ENCODE measurements around the gene CORO1C.
"Not testable (repeated sequence)": the region's sequence is repeated elsewhere in the genome, so short reads cannot be mapped to it uniquely, and the experiment has no call there.

Gene CORO1C

DNA sequence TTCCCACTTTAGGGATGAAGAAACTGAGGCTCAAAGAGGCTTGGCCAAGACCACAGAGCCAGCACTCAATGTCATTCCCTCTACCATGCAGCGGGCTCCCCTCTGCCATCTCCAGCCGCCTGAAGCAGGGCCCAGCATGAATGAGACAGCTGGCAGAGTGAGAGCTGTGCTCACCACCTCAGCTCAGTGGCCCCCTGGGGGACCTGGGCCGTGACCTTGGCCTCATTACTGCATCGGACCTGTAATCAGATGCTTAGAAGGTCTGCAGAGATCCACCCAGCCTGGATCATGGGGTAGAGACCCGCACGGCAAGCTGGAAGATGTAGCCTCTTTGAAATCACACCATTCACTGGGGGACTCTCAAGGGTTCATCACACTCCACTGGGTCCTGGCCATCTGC is 22.7 kb upstream of the CORO1C start:
- DNase-seq (ENCODE audit: low spot score): no peak

DNA sequence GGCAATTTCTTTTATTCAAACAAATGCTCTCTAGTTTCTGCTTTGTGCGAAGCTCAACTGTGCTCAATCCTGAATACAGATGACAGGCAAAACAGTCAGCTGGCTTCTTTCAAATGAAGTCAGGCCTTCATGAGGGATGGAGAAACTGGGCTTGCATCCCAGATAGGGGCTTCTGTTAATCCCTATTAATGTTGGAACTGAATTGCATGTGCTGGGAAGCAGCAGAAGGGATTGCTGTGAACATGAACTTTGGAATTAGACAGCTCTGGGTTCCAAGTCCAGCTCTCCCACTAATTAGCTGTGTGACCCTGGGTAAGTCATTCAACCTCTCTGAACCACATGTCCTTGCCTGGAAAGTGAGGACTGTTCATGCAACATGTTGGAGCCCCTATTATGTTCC is 21.1 kb upstream of the CORO1C start:
- no peak for DNase-seq (ENCODE audit: low spot score)

DNA sequence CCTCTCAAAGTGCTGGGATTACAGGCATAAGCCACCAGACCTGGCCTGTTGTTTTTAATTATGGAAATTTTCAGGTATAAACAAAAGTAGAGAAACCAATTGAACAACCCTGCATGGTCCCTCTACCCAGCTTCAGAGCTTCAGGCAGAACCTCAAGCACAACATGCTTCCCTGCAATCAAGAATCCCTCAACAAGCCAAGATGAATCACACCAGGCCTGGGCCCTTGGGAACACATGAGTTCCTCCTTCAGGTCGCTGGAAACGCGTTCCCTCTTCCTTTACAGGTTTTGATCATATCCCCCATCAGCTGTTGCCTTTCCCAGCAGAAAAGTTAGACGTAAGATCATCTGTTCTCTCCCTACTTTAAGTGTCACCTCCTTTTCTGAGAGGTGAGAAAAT is 20.5 kb upstream of the CORO1C start:
- DNase-seq (ENCODE audit: low spot score): no peak

DNA sequence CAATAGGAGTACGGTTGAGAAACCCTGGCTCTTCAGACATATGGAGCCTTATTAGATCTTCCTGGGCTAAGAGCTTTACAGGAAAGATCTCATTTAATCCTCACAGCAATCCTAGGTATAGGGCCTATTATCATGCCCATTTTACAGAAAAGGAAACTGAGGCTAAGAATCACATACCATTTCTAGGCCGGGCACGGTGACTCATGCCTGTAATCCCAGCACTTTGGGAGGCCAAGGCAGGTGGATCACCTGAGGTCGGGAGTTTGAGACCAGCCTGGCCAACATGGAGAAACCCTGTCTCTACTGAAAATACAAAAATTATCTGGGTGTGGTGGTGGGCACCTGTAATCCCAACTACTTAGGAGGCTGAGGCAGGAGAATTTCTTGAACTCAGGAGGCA is 19.7 kb upstream of the CORO1C start:
- not testable (repeated sequence) for DNase-seq (ENCODE audit: low spot score)

DNA sequence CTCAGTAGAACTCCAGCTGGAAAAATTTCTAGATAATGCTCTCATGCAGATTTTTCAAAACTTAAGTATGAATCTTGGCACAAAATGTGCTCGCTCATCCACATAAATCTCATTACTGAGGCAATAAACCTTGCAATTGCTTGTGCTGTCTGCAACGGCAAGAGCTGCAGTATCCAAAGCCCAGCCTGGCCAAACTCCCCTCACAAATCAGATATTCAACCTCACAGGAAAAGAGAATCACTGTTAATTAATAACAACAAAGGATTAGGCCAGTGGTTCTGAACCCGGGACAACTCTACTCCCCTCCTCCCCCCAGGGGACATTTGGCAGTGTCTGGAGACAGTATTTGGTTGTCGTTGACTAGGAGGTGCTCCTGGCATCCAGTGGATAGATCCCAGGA is 19.2 kb upstream of the CORO1C start:
- DNase-seq (ENCODE audit: low spot score): no peak

DNA sequence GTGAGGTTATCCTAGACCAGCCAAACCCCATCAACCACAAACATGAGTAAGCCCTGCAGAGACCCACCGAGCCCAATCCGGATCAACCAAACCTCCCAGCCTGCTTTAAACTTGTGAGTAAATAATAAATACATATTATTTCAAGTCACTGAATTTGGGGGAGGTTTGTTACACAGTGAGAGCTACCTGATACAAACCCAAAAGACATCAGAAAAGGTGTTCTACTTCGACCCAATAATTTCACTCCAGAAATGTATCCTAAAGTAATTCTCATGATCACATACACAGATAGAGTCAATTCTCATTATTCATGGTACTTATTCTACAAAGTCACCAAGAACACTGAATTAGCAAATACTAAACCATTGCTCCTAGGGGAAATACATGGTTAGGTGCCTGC is 16.2 kb upstream of the CORO1C start:
- no peak for DNase-seq (ENCODE audit: low spot score)

DNA sequence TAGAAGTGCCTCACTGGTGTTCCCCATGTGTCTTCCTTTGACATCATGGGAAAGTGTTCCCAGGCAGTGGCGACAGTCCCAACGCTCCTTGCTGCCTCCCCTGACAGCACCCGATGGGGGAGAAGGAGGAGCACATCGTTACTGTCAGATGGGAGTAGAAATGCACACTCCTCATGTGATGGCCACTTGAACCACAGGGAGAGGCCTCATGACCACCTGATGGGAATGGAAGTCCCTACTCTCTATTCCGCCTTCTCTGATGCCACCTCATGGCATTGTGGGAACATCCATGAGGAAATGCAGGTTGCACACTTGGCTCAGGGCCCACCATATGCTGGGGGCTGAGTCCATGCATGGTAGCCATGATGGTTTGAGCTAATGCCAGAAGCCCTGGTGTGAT is 14.3 kb upstream of the CORO1C start:
- DNase-seq (ENCODE audit: low spot score): no peak

DNA sequence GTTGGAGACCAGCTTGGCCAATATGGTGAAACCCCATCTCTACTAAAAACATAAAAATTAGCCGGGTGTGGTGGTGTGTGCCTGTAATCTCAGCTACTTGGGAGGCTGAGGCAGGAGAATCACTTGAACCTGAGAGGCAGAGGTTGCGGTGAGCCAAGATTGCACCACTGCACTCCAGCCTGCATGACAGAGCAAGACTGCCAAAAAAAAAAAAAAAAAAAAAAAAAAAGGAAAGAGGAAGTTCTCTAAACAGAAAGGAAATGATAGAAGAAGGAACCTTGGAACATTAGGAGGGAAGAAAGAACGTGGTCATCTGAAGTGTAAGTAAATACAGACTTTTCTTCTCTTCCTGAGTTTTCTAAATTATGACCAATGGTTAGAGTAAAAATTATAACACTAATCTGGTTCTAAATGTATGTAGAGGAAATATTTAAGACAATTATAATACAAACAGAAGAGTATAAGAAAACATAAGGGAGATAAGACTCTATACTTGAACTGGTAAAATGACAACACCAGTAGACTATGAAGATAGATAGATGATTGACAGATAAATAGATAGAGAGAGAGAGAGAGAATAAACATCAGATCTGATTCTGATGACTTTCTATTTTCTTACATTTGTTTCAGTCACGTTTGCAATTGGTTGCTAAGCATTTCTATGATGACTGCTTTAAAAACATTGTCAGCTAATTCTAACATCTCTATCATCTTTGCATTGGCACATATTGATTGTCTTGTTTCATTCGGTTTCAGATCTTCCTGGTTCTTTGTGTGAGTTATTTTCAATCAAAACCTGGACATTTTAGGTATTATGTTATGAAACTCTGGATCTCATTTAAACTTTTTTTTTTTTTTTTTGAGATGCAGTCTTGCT is 12.9 kb upstream of the CORO1C start:
- DNase-seq (ENCODE audit: low spot score): no peak

DNA sequence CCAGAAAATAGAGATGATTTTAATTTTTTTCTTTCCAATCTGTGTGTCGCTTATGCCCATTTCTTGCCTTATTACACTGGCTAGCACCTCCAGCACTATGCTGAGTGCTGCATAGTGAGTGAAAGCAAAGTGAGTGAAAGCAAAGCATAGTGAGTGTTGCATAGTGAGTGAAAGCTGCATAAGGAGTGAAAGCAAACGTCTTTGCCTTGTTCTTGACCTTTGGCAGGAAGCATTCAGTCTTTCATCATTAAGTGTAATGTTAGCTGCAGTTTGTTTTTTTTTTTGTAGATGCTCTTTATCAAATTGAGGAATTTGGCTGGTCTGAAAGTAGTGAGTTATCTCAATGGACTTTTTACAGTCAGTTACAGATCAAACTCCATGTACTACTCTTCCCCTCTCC is 6.9 kb upstream of the CORO1C start:
- no peak for DNase-seq (ENCODE audit: low spot score)

DNA sequence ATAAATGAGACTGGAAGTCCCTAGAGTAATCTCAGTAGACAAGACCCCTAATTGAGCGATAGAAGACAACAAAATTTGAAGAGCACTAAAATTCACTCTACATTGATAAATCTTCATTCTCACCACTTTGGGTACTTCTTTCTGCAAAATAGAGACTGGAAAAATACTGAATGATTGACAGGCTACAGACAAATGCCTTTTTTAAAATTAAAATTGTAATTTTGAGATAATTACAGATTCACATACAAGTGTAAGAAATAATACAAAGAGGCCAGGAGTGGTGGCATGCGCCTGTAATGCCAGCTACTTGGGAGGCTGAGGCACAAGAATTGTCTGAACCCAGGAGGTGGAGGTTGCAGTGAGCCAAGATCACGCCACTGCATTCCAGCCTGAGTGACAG is 4.5 kb upstream of the CORO1C start:
- DNase-seq (ENCODE audit: low spot score): no peak

DNA sequence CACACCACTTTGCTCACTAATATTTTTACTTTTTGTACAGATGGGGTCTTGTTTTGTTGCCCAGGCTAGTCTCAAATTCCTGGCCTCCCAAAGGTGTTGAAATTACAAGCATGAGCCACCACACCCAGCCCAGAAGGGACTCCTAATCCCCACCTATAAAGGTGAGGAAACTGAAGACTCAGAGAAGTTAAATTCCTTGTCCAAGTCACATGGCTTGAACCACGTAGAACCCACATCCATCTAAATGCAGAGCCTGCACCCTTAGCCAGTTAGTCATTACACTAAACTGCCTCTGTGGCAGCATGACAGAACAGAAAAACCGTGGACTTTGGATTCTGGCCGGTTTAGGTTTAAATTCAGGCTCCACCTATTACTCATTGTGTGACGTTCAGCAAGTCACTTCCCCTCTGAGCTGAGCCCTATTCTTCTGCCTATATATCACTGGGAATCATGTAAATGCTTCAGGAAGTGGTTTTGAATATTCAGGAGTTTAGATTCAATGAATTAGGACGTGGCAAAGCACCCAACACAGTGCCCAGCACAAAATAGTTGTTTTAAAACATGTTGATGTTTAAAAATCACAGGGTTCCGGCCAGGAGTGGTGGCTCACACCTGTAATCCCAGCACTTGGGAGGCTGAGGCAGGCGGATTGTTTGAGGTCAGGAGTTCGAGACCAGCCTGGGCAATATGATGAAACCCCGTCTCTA is 3.0 kb upstream of the CORO1C start:
- DNase-seq (ENCODE audit: low spot score): peak; percentile 72

DNA sequence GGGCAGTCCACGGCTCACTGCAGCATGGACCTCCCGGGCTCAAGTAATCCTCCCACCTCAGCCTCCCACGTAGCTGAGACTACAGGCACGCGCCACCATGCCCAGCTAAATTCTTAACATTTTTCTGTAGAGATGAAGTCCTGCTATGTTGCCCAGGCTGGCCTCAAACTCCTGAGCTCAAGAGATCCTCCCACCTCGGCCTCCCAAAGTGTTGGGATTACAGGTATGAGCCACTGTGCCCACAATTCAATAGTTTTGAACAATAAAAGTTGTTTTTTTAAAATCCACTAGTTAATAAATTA is 1.9 kb upstream of the CORO1C start:
- not testable (repeated sequence) for DNase-seq (ENCODE audit: low spot score)

DNA sequence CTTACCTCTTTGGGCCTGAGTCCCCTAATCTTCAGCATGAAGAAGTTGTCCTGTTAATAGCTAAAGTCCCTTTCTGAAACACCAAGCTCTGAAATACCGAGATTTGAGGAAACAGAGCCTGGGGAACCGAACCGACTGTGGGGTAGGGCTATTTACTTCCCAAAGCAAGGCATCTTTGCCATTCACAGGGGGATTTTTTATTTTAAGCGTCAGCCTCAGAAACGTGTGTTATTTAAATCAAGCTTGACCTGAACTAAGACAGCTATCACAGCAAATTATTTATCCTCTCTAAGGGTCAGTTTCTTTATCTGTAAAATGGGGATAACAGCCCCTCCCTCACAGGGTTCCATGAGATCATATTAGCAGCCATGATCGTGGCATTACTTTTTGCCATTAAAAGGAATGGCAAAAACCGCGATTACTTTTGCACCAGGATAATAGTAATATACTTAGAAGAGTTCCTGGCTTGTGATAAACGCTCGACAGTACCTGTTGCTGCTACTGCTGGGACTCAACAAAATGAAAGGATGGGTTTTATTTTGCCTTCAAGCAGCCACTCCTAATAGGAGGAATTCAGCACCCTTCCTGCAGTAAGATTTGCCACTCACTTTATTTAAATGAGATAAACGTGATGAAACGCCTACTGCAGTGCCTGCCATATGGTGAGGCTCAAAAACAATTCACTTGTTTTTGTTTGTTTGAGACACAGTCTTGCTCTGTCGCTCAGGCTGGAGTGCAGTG is 1.3 kb upstream of the CORO1C start:
- no peak for DNase-seq (ENCODE audit: low spot score)

DNA sequence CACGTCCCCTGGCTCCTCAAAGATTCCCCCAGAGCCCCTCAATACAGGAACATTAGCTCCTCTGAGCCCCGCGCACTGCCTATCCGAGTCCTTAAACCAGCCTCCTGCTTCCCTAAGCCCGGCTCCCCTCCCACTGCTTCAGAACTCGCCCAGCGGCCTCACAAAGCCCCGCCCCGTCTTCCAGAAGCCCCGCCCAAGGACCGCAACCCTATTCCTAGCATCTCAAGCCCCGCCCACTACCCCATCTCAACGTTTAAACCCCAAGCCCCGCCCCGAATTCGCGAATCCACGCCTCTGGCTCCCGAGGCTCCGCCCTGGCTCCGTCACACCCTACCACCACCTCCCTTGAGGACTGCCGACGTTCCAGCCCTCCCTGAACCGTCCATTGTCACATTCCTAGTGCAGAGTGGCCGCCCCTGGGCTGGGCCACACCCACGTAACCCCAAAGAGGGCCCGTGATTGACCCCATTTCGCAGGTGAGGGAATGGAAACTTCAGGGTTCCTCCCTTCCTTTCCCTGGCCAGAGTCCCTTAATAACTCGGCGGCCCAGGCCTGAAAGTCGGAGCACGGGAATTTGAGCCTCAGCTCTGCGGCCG is 646 bp upstream of the CORO1C start:
- peak; percentile 89 for DNase-seq (ENCODE audit: low spot score)

DNA sequence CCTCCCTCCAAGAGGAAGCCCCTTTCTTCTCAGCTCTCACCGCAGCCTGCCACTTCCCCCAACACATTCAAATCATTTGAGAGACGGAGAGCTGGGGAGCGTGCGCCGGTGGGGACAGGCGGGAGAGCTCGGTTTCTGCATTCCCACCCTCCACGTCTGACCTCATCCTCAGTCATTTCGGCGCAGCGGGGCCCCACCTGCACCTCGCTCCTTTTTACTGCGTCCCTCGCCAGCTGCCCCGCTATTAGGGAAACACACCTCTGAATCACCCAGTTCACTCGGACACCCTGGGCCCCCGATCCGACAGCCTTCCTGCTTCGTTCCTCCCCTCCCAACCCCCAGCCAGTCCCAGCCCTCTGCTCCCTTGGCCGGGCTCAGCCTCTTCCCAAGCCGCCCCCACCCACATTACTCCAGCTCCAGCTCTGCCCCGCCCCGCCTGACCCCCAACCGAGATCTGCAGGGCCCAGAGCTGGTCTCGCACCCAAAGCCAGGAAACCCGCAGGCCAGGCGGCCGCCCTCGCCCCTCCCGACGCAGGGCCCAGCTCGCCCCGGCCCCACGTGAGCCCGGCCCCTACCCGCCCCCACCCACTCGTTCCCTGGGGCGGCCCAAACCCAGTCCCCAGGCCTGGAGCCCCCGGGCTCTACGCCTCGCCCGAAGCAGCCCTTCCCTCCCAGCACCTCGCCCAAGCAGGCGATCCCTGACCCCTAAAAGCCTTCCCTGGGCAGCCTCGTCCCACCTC is 783 bp downstream of the CORO1C start:
- peak; percentile 69 for DNase-seq (ENCODE audit: low spot score)

DNA sequence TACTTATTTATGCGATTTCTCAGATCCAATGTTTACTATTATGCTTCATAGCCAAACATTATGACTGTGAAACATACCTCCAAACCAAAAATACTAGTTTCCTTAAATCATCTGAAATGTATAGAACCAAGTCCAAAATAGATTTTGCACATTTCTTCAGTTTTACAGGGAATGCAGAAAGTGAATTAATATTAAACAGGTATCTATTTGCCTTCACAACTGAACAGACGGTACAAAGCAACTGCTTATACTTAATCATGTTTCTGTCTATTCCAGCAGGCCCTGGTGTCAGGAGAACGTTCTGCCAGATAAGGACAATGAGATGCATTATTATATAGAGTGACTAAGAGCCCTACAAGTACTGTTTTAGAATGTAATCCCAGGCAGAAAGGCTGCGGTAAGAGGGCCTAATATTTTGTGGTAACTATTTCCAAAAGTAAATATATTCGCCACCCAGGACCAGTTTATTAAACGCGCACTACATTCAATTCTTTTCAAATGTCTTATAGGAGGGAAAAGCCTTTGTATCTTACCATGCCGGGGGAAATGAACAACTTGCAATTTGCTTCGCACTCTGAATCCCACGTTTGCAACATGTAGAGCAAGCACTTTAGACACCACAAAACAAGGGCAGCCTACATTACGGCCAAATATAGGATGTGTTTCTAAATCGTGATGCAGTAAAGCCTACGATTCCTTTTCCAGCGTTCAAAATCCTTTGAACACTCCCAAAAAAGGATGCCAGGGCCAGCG is 1.5 kb downstream of the CORO1C start:
- peak; percentile 21 for DNase-seq (ENCODE audit: low spot score)

DNA sequence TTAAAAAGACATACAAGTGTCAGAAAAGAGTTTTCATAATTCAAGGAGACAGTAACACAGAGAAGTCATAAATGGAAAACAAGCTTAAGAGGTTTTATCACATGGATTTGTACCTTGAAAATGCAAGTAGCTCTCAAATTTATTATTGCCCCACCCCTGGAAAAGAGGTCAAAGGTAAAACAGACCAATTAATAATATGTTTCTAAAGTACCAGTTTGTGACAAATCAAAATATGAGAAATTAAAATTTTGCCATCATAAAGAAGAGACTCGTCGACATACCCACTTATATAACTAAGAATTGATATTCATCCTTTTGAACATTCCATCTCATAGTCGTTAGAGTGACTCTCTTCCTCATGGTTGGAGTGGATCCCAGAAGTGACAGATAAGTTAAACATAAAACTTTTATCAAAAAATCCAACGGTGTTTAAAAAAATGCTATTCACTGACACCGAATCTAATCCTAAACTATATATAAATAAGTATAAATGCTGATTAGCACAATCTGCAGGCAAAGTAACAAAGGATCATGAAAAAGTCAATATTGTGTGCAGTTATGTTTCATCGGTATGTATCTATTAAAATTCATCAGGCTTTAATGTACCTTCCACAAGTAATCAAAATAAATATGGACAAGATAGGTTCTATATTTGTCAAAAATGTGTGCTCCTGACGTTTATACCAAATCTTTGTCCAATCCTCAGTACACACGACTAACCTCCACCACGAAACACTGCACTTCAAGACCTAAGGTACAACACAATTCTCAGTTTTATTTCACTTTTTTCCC is 2.3 kb downstream of the CORO1C start:
- no peak for DNase-seq (ENCODE audit: low spot score)

DNA sequence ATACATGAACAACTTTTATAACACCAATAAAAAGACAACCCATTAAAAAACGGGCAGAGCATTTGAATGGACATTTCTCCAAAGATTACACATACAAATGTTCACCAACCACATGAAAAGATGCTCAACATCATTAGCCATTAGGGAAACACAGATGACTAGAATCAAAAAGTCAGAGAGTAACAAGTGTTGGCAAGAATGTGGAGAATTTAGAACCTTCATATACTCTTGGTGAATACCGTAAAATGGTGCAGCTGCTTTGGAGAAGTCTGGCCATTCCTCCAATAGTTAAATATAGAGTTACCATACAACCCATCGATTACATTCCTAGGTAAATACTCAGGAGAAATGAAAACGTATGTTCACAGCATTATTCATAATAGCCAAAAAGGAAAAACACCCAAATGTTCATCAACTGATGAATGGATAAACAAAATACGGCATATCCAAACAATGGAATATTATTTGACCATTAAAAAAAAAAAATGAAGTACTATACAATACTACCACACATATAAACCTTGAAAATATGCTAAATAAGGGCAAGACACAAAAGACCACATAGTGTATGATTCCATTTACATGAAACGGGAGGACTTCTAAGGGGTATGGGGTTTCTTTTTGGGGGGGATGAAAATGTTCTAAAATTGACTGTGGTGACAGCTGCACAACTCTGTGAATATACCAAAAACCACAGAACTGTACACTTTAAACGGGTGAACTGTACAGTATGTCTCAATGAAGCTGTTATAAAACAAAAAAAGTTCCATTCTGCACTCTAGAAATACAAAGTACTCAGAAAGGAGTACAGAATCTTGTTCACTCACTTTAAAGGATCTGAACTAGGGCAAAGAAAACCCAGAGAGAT is 3.2 kb downstream of the CORO1C start:
- no peak for DNase-seq (ENCODE audit: low spot score)

DNA sequence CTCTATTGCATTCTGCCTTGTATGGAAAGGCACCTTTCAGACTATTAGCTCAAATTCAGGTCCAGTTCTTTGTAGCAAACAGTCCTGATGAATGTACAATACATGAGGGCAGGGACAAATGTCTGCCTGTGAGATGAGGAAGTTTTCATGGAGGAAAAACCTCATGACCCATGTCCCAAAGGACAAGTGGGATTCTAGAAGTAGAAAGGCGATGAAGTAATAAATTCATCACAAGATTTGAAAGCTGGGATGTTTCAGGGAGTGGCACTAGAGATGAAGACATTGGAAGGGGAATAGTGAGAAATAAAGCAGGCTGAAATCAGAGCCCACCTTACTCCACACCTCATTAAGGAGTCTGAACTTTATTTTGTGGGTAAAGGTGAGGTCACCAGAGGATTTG is 4.2 kb downstream of the CORO1C start:
- DNase-seq (ENCODE audit: low spot score): no peak

DNA sequence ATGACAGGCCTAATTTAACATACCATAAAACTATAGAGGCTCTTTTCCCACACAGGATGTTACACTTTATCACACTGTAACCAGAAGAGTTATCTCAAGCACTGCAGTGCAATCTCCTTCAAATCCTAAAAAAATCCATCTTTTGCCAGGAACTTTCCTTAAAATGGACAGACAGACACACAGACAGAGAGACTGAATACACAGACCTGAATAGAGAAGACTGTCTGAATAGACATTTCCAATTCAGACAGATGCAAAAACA is 6.5 kb downstream of the CORO1C start:
- DNase-seq (ENCODE audit: low spot score): no peak

Data from HuH-7.5 (cell line).